GM11168 (cell line): Measurements from ENCODE around the gene NECTIN1.

Source experiments
- in situ Hi-C: fragments of 300-500 bp; cut with MboI; formaldehyde crosslinking; loops from one replicate; pipeline ENCODE4 v1.12.0; 2022; ENCODE audit warnings: low sequenced_read_pairs; ENCODE audit not compliant: unreplicated experiment

Gene NECTIN1

DNA sequence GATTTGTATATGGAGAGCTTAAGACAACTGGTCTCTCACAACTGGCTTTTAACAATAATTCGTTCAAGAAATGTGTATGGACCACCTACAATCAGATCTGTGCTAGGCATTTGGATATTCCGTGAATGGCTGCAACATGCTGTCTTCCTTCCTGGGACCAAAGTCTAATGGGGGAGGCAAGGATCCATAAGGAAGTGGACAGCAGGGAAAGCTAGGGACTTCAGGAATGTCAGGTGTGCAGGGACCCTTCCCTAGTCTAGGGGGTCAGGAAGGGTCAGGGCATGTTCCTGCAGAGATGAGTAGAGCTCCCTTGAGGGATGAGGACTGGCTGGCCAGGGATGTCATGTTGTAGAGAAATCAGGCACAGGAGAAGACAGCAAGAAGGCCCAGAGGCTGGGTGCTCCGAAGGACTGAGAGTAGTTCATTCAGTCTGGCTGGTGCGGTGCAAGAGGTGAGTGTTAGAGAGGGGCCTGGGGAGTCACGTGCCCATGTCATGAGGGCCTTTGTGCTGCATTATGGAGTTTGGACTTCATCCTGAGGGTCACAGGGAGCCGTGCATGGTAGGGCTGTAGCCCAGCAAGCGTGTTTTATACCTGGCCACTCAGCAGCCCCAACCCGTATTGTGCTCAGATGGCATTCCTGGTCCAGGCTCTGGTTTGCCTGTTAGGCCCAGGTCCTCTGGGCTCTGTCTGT is 8.5 kb upstream of the NECTIN1 start:
- in situ Hi-C loops: loop anchor here (10.0 kb wide), 1 partner anchor 63 kb away; no protein-coding TSS in a partner anchor

DNA sequence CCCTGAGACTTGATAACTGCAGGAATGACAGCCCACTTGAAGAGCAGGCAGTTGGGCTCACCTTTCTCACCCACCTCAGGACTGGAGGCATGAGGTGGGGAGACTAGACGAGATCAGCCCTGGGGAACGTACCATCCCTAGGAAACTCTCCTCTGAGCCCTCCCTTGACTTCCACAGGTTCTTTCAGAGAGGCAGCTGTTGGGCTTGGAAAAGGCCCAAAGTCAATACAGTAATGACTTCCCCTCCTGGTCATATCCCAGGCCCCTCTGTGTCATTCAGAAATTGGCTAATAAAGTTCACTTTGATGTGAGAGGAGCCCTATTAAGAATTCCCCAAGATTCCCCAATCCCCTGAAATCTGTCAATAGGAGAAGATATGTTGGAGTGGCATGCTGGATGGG is 5.8 kb upstream of the NECTIN1 start:
- in situ Hi-C loops: loop anchor here (10.0 kb wide), 1 partner anchor 60 kb away; no protein-coding TSS in a partner anchor

DNA sequence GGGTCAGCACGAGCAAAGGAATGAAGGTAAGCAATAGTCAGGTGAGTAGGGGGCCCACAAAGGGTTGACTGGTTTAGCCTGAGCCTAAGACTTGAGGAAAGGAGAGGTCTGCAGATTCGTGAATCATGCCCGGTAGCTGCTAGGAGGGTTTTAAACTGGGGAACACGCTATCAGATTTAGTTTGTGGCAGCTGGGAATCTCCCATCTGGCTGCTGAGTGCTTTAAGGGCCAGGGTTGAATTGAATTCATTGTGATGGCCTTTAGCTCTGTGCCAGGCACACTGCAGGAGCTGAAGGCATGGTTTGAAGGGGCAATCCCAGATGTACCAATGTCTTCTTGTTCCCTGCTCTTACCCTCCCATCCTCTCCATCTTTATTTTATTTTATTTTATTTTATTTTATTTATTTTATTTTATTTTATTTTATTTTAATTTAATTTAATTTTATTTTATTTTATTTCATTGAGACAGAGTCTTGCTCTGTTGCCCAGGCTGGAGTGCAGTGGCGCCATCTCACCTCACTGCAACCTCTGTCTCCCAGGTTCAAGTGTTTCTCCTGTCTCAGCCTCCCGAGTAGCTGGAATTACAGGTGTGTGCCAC is 1.9 kb upstream of the NECTIN1 start:
- in situ Hi-C loops: loop anchor here (10.0 kb wide), 1 partner anchor 56 kb away; no protein-coding TSS in a partner anchor

DNA sequence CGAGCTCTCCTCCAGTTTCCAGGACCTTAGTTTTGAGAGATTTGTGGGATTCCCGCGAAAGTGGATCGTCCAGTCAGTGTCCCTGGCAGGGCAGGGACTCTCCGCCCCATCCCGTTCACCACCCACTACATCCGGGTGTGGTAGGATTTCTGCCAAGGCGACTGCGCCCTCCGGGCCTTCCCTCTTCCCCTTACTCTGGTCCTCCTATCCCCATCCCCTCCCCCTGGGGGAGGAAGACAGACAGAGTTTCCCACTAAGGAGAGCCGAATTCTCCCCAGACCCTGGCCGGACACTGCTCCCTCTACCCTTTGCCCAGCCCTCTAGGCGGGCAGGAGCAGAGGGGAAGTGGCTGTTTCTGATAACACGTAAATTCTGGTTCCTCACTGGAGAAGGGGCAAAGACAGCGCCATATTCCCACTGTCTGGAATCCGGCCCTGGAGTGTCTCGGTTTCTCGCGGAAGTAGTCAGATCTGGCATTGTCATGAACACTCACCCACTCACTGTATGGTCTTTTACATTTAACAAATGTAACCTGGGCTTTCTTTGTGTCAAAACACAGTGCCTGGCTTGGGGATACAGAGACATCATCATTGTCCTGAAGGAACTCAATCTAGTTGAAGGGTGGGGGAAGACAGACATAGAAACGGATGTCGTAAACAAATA is 1.1 kb upstream of the NECTIN1 start:
- in situ Hi-C loops: loop anchor here (10.0 kb wide), 1 partner anchor 55 kb away; no protein-coding TSS in a partner anchor

DNA sequence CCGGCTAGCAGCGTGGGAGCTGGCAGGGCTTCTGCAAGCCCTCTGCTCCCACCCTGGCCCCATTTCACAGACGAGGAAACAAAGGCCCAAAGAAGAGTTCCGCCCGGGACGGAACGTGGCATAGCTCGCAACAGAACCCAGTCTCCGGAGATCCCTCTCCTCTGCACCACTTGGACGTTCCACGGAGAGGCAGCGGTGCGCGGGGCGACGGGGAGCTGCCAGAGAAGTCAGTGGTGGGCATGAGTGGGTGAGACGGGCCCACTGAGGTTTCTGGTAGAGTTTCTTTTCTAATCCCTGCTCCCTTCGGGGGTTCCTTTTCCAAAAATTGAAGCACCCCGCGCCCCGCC is 554 bp upstream of the NECTIN1 start:
- in situ Hi-C loops: no loop called here

DNA sequence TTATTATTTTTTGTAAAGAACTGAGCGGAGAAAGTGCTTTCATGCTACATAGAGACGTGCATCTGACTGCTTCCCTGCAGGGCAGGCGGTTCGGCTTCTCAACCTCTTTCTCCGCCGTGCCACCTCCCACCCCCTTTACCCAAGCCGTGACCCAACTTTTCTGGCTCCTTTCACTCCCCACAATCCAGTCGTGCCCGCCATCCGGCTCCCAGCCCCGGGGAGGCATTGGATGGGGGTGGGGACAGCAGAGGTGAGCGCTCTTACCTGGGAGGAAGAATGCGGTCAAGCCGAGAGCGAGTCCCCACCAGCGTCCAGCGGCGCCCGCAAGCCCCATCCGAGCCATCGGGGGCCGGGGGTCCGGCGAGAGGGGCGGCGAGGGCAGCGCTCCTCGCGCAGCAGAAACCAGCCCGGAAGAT is 781 bp downstream of the NECTIN1 start:
- in situ Hi-C loops: no loop called here

DNA sequence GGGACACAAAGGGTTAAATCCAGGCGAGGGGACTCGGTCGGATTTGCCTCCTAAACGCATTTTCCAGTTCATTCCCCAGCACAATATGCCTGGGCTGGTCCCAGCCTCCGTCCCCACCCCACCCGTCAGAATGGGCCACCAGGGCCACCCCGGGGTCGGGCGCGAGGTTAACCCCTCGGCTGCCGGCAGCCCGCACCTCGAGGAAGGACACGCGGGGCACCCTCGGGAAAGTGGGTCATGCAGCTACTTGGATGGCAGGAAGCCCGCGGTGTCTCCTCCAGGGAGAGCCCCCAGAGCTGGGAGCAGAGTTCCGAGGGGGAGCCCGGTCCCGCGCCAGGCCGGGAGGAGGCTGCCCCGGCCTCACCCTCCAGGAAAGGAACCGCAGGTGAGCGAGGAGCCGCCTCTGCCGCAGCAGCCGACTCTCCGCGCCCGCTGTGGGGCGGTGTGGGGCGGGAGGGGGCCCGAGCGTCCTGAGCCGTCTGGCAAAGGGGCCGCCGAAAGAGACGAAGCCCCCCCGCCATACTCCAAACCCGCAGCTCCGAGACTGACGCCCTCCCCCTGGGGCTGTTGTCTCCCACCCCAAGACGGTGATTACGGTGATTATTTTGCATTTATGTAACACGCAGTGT is 1.4 kb downstream of the NECTIN1 start:
- in situ Hi-C loops: no loop called here

DNA sequence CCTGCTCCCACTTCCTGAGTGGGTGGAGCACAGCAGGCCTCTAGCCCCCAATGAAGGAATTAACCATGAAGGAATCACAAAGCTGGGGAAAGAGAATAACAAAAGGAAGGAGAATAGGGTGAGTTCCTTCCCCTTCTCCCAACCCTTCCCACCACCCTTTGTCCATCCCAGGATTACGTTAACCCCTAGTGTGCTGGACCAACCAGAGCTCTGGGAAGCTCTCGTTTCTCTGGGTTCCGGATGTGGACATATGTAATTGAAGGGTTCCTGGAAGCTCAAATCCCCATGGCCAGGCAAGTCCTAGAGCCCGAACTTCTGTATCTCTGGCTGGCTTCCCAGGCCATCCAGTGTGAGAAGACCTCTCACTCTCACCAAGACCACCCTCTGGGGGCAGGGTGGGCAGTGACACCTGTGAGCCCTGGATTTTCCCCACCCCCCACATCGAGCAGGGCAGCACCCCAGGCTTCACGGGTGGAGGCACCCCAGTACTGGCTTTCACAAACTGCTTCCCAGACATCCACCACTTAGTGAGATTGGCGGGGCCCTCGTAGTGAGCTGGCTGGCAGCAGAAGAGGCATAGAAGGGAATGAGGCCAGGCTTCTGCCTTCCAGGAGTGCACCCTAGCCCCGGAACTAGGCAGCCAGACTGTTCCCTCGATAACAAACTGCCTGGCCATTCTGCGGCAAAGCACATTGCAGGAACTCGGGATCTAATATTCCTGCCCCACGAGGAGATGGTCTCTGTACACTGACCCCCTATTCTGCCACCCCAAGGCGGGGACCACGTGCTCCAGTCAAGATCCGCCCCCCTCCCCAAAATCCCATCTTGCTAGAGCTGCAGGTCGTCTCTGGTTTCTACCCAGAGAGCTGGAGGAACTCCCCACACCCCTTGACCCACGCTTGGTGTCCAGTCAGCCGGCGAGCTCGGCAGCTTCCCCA is 2.1 kb downstream of the NECTIN1 start:
- in situ Hi-C loops: no loop called here

DNA sequence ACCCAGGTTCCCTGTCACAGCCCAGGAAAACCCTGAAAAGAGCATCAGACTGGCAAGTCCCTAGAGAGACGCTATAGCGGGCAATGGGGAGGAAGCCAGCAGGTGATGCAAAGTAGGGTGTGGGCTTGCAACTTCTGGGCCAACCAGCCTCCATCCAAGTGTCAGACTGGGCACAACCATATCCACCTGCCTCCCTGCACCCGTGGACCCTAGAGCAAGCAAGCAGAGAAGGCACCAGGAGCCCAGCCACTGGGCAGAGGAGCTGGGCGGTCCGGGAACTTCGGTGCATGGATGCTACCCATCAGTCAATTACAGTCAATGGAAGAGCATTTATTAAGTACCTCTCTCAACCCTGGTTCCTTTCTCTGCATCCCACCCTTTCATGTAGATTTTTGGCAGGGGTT is 2.8 kb downstream of the NECTIN1 start:
- in situ Hi-C loops: no loop called here

DNA sequence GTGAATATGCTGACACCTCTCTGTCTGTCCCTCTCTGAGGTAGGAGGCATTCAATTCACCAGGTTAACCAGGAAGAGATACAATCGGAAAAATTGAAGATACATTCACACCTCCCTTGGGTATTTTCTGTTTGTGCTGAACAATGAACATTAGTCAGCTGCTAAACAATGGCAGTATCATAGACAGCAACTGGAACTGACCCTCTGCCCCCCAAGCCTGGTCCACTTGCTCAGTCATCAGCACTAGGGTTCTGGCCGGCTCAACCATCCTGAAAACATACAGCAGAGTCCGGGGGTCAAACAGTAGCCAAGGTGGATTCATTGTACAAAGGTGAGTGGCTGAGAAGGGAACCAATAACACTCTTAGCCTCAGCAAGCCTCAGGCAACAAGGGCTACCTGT is 4.0 kb downstream of the NECTIN1 start:
- in situ Hi-C loops: no loop called here

DNA sequence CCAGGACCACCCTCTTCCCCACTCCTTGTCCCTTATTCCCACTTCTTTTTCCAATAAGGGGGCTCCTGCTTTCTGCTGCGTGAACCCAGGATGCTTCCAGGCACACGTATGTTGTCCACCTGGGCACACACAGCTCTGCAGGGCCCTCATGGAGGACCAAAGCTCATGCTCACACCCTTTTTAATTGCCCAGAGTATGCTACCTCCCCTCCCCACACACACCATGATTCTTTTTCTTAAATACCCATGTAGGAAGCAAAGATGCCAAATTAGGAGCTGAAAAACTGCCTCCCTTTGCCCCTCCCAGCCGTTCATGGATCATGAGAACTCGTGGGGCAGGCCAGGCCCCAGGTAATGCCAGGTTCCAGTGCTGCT is 5.1 kb downstream of the NECTIN1 start:
- in situ Hi-C loops: no loop called here

DNA sequence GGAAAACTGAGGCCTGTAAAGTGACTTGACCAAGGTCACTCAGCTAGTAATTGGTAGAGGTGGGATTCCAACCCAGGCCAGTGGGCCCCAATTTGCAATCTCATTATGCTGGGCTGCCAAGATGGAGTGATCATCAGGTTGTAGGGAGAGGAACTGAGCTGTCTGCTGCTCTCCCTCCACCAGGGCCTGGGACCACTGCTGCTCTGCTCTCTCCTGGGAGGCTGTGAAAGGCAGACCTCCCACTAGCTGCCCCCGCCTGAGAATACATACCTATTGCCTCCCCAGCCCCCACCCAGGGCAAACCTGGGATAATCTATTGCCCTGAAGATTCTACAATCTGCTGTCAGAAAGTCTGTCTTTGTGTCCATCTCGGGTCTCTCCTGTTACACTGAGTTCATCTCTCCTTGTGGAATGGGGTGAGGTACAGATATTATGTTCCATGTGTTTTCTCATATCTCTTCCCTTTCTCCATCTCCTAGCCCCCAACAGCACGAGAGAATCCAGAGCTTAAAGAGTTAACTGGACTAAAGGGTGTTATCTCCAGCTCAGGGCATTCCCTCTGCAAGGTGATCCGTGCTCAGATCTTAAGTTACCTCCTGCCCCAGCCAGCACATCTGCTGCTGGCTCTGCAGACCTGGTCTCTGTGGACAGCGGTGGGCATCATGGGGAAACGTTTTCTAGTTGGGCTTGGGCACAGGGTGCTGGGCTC is 5.6 kb downstream of the NECTIN1 start:
- in situ Hi-C loops: no loop called here

DNA sequence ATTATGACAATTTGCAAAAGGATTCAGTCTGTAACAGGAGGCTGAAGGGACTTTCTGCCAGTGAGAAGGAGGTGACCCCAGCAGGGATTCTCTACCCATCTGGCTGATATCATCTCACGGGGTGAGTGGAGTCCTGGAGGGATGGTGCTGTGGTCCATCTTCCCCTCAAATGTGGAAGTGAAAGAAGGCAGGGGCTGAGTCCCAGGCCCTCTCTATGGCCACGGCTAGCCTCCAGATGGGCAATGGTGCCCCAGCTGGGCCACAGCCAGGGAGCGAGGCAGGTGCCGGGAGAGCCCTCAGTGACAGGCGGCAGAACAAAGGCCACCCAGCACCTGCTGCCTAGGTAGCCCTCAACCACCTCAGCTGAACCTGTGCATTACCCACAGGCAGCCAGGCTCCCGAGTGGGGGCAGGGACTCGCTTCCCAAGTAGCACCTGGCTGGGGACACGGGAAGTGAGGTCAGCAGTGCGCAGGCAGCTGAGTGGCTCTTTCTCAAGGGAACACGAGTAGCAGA is 6.7 kb downstream of the NECTIN1 start:
- in situ Hi-C loops: no loop called here

DNA sequence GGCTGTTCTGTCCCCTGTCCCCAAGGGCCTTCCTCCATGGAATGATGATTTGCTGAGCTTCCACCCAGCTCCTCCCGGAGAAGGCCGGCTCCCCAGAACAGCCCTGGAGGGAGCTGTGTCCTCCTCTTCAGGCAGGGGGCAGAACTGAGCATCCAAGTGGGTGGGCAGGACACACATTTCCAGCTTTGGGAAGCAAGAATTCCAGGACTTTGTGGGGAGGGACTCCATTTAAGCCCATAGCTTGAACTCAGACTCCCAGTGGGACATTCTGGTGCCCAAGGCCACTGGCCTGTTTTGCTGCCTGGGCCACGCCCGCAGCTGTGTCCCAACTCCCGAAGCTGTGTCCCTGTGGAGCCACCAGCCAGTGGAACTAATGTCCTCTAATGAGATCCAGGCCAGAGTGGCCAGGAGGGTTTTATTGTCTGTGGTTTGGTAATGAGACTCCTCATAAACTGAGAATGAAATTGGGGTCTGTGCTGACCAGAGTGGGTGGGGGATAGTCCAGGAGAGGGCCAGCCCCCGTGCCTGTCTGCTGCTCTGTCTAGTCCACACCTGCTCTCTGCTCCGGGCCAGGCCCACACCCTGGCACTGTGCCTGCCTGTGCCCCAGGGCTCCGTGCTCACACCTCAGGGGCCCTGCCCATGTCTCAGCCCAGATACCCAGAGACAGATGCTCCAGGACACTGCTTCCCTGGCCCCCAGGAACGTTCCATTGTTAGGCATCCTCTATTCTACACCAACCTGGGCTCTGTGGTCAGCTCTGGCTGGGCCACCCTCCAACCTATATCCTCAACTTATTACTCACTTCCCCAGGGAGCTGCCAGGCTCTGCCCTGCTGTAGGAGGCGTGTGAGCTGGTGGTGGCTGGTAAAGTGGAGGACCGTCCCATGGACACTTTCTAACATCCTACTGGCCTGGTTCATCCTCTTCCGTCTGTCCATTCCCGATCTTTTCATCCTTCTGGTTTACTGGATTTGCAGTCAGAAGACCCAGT is 7.6 kb downstream of the NECTIN1 start:
- in situ Hi-C loops: no loop called here

DNA sequence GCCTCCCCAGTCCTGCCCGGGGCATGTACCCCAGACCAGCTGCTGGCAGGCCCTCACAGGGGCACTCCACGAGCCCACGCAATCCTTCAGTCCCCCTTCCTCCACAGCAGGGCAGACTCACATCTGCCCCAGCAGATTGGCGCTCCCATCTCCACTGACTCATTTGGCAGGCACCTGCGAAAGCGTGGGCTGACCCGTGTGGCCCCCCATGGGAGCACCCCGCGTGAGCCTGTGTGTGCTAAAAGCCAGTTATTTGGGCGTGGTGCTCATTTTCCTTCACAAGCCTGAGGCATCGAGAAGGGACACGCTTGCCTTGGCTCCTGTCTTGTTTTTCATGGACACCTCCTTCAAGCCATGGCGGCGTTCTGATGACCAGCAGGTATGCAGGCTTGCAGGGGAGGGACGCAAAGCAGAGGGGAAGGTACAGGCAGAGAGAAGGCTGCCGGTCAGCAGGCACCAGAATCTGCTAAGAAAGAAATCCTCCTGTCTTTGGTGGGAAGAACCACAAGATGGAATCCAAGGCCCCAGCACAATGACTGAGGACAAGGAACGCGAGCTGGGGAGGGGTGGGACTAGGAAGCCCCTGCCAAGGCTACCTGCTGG is 8.6 kb downstream of the NECTIN1 start:
- in situ Hi-C loops: no loop called here

DNA sequence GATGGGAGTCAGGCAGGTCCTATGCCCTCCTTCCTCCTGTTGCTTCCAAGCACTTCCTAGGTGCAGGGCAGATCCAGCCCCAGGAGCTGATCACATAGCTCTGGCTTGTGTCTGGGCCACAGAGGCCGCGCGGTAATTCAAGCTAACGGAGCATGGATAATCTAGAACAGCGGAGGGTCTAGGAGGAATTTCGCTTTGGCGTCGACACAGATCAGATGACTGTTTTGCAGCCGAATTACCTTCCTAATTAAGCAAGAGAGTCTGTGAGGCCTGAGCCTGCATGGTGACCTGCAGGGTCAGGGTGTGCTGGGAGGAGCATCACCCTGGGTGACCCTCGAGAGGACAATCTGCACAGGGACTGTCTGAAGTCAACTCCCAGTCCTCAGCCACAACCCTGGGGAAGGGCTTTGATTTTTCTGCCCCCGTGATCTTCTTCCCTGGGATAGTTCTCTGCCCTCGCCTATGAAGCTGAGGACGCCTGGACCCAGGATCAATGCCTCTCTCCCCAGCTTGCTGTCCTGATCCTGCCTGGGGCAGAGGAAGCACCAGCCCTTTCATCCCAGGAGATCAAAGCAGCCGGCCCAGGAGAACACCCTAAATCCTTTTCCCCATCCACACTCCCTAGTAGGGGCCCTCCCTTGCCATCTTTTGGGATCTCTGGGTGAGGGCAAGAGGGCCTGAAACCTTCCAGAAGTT is 11.0 kb downstream of the NECTIN1 start:
- in situ Hi-C loops: no loop called here
